ENCODE measurements around the gene SURF1. TPM values are rescaled to one million over a fixed set of nuclear protein-coding genes. Genes with fewer than 3 reads are reported as not detected.

Gene SURF1
- total and polyA plus RNA-seq, 9 of the 15 experiments (the other 6 are each of a cell fraction or from before 2014, with no cell fraction given) = 16.1 to 31.3 (median 20.9) TPM

DNA sequence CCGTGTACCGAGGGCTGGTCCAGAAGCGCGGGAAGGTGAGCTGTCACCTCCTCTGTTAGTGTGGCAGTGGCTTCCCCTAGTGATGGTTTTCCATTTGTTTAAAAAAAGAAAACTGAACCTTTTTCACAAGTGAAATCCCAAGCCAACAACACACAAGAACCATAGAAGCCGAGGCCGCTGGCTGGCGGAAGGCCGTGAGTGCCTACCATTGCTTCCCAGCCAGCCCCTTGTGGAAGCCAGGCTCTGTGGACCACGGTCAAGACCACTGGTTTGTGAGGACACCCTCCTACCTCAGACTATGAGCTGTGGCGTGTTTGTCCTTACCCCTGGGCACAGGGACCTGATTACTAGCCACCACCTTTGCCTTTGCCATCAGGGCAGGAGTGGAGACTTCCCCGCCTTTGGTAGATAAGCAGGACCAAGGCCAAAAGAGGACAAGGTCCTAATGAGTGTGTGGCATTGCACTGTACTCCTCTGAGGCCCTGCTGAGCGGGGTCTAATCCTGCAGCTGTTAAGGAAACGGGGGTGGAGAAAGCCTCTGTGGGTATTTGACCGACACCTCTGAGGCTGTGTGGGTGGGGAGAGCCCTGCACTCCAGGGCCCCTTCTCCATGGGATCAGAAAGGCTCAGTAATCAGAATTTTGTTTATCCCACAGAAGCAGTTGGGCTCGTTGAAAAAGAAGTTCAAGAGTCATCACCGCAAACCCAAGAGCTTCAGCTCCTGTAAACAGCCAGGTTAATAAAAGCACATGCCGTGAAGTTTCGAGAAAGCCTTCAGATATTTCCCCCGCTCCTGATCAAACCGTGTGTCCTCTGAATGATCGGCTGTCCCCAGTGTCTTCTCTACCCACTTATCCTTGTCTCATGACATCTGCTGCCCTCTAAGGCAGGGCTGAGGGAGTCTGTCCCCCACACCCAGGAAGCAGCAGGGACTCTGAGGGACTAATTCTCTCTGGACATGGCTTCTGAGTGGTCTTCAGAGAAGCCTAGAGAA lies 4.4 kb upstream of the SURF1 start:
- ATAC-seq = peak; percentile 1; the same call in 1 of the 3 replicates
- Histone ChIP-seq H3K9me1 (ENCODE audit: control insufficient read depth, insufficient read depth, low read length) (no peaks in the 10 kb centered on the region), H3K79me2 (ENCODE audit: control insufficient read depth, insufficient read depth, low read length) (peaks cover 26% of the 10 kb centered on the region), H3K36me3 (ENCODE audit: control insufficient read depth, insufficient read depth, low read length) (peaks cover 82% of the 10 kb centered on the region), H3K9me3 (replicated peaks; ENCODE audit: control insufficient read depth, insufficient read depth, low read depth, low read length) (no peaks in the 10 kb centered on the region), H3K4me1 (replicated peaks in 1 of 2; ENCODE audit: control insufficient read depth in 2 of 2, insufficient read depth in 2 of 2, low read length in 2 of 2) (peaks cover 13 to 42% of the 10 kb centered on the region in 2 experiments; a peak in 4 of 5 replicates), H3K9ac (ENCODE audit: insufficient read depth in 1 of 2, low read depth in 2 of 2, low read length in 2 of 2) (peak overlapping the region in 1 of 2 experiments; percentile 70; a peak in 1 of 4 replicates), H3K27me3 (ENCODE audit: control insufficient read depth in 2 of 2, insufficient read depth in 2 of 2, low read length in 2 of 2) (no peaks in the 10 kb centered on the region), H2AFZ (ENCODE audit: low read depth, low read length) (no peak overlapping the region), H4K20me1 (replicated peaks; ENCODE audit: control insufficient read depth, insufficient read depth, low read length) (peaks cover 35% of the 10 kb centered on the region), H3K27ac (ENCODE audit: extremely low read depth, low read depth, low read length) (no peak overlapping the region), H3K4me2 (ENCODE audit: insufficient read depth, low read length) (no peak overlapping the region), H3K4me3 (no peak overlapping the region)
- no TSS peak for BruUV-seq (replicated peaks)
- ChIA-PET CTCF (ENCODE audit: low intra/inter-chr PET ratio) (no interaction called here), POLR2A (interaction anchor here (0.7 to 7.4 kb wide), 6 partner anchors 10 to 461 kb away, joined by 3 to 109 read pairs (median 6); partner anchors contain the start of gene CACFD1)
- DNase-seq (ENCODE audit: extremely low read depth in 1 of 4, low spot score in 3 of 4) = no peak
- peak; percentile 64 for FAIRE-seq
- intact Hi-C loops (cut with micrococcal nuclease) = no loop called here
- WGBS (ENCODE audit: insufficient coverage, low coverage, missing lambda C conversion rate) = 86% methylated on average over 18 of the region's 21 CpGs
- in situ Hi-C loops (cut with MboI) = no loop called here
- TF ChIP-seq SRSF9 (IDR thresholded peaks at IDR 0.05; ENCODE audit: borderline replicate concordance, low read depth, low read length) (no peak), POLR2AphosphoS2 (IDR thresholded peaks at IDR 0.05; ENCODE audit: low read length) (peak; percentile 36; the same call in 1 of the 2 replicates), NFE2L1 (tag; IDR thresholded peaks at IDR 0.05; ENCODE audit: borderline replicate concordance, low read depth) (no peak), EGR1 (conservative IDR thresholded peaks at IDR 0.05) (peak; percentile 30; the same call in 1 of the 2 replicates), POLR2A (conservative IDR thresholded peaks at IDR 0.05) (peak; percentile 61), CCNT2 (IDR thresholded peaks at IDR 0.05; ENCODE audit: borderline replicate concordance, extremely low read depth, insufficient read length, low read depth, low read length) (peak; percentile 30), NR4A1 (CRISPR knock-in tag; IDR thresholded peaks at IDR 0.05) (no peak), NR4A1 (tag; IDR thresholded peaks at IDR 0.05) (no peak), POLR2G (IDR thresholded peaks at IDR 0.05; ENCODE audit: low read depth, low read length) (0 out of 2 replicates have a peak, but pooled peaks have one; percentile 7), JUNB (CRISPR knock-in tag; conservative IDR thresholded peaks at IDR 0.05) (no peak), NR3C1 (CRISPR knock-in tag; IDR thresholded peaks at IDR 0.05) (no peak)
- TF ChIP-seq, protein P1, sequence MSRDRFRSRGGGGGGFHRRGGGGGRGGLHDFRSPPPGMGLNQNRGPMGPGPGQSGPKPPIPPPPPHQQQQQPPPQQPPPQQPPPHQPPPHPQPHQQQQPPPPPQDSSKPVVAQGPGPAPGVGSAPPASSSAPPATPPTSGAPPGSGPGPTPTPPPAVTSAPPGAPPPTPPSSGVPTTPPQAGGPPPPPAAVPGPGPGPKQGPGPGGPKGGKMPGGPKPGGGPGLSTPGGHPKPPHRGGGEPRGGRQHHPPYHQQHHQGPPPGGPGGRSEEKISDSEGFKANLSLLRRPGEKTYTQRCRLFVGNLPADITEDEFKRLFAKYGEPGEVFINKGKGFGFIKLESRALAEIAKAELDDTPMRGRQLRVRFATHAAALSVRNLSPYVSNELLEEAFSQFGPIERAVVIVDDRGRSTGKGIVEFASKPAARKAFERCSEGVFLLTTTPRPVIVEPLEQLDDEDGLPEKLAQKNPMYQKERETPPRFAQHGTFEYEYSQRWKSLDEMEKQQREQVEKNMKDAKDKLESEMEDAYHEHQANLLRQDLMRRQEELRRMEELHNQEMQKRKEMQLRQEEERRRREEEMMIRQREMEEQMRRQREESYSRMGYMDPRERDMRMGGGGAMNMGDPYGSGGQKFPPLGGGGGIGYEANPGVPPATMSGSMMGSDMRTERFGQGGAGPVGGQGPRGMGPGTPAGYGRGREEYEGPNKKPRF (IDR thresholded peaks at IDR 0.05; ENCODE audit: low read depth, low read length) = no peak
- TF ChIP-seq, protein P2, sequence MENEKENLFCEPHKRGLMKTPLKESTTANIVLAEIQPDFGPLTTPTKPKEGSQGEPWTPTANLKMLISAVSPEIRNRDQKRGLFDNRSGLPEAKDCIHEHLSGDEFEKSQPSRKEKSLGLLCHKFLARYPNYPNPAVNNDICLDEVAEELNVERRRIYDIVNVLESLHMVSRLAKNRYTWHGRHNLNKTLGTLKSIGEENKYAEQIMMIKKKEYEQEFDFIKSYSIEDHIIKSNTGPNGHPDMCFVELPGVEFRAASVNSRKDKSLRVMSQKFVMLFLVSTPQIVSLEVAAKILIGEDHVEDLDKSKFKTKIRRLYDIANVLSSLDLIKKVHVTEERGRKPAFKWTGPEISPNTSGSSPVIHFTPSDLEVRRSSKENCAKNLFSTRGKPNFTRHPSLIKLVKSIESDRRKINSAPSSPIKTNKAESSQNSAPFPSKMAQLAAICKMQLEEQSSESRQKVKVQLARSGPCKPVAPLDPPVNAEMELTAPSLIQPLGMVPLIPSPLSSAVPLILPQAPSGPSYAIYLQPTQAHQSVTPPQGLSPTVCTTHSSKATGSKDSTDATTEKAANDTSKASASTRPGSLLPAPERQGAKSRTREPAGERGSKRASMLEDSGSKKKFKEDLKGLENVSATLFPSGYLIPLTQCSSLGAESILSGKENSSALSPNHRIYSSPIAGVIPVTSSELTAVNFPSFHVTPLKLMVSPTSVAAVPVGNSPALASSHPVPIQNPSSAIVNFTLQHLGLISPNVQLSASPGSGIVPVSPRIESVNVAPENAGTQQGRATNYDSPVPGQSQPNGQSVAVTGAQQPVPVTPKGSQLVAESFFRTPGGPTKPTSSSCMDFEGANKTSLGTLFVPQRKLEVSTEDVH (IDR thresholded peaks at IDR 0.05; ENCODE audit: low read depth, partially characterized antibody) = peak; percentile 25
- TF ChIP-seq, protein P3, sequence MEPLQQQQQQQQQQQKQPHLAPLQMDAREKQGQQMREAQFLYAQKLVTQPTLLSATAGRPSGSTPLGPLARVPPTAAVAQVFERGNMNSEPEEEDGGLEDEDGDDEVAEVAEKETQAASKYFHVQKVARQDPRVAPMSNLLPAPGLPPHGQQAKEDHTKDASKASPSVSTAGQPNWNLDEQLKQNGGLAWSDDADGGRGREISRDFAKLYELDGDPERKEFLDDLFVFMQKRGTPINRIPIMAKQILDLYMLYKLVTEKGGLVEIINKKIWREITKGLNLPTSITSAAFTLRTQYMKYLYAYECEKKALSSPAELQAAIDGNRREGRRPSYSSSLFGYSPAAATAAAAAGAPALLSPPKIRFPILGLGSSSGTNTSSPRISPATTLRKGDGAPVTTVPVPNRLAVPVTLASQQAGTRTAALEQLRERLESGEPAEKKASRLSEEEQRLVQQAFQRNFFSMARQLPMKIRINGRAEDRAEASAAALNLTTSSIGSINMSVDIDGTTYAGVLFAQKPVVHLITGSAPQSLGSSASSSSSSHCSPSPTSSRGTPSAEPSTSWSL (CRISPR knock-in tag; IDR thresholded peaks at IDR 0.05; ENCODE audit: borderline replicate concordance) = no peak
